NCI-H1436 treated with DMSO at 0.1 percent for 48 hours (cell line): ENCODE data around the gene ALG1.
"Not testable (repeated sequence)": the region's sequence is repeated elsewhere in the genome, so short reads cannot be mapped to it uniquely, and the experiment has no call there.

ENCODE experiments used
- DNase-seq: peaks from one replicate; lab custom pipeline; 2025; lab: John Stamatoyannopoulos, UW

The ALG1 gene

GRCh38 chr16:5045499-5046115 lies 26.0 kb upstream of the ALG1 start:
- DNase-seq, result no peak

DNA sequence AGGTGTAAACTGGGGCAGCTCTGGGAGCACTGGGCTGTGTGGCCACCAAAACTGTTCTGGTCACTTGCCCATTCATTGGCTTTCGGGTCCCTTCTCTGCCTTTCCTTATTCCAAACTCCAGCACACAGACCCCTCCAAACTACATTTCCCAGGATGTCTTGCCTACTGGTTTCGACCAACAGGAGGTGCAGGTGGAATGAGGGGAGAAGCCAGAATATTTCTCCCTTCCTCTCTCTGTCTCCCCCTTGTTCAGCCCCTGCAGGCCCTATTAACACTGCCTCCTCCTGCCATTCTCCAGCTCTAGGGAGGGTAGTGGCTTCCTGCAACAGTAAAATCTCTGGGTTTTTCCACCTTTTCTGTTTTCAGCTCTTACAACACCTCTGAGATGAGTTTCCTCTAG lies 24.7 kb upstream of the ALG1 start:
- no peak for DNase-seq

- DNase-seq, result no peak
Observed at GRCh38 chr16:5054876-5055865, 16.5 kb upstream of the ALG1 start.

GRCh38 chr16:5056352-5056751 lies 15.3 kb upstream of the ALG1 start:
- DNase-seq, result no peak

DNA sequence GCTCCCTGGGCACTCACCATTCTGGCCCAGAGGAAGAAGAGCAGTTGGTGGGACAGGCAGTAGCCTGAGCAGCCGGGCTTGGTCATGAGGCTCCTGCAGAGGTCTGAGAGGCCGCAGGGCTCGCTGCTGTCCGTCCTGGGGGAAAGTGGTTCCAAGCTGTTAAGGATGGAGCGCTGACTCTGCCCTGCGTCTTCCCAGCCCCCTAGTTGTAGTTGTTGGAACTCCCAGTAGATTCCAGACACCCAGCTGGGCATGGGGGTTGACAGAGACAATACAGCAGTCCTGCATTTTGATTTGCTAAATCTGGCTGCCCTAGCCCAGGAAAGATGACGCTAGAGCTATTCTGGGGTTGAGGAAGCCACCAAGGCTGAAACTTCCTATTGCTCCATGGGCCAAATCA lies 13.2 kb upstream of the ALG1 start:
- DNase-seq, result no peak

- no peak for DNase-seq
Observed at GRCh38 chr16:5059386-5060072, 12.1 kb upstream of the ALG1 start.

- no peak for DNase-seq
Observed at GRCh38 chr16:5060073-5060641, 11.5 kb upstream of the ALG1 start.

DNA sequence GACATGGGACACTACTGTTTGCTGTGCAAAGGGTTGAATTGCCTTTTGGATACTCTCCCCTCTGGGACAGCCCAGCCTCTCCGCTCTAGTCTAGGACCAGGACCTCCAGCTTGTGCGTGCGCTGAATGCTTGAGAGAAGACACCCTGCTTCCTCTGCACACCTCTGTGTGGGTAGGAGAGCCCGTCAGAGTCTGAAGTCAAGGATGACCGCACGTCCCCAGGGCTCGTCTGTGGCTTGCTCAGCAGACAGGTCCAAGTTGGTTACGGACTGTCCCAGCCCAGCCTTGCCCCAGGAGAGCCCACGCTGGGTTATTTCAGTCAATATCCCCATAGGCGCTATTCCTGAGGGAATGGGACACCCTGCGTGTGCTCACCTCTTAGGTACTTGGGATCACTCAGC lies 9.6 kb upstream of the ALG1 start:
- no peak for DNase-seq

GRCh38 chr16:5062790-5063765 lies 8.6 kb upstream of the ALG1 start:
- DNase-seq, result no peak

DNA sequence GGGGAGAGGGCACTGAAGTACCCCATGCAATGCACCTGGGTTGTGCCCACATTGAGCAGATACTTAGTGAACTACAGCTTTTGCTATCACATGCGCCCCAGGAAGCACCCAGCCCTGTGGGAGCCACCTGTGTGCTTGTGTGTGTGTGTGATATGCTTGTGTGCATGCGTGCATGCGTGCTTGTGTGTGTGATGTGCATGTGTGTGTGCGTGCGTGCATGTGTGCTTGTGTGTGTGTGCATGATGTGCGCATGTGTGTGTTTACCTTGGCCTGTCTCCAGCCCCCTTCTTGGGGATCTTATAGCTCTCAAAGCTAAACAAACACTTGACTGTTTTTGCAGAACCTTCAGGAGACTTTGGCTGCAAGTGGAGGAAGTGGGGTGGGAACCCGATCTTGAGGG lies 6.7 kb upstream of the ALG1 start:
- DNase-seq, result peak; percentile 17

DNA sequence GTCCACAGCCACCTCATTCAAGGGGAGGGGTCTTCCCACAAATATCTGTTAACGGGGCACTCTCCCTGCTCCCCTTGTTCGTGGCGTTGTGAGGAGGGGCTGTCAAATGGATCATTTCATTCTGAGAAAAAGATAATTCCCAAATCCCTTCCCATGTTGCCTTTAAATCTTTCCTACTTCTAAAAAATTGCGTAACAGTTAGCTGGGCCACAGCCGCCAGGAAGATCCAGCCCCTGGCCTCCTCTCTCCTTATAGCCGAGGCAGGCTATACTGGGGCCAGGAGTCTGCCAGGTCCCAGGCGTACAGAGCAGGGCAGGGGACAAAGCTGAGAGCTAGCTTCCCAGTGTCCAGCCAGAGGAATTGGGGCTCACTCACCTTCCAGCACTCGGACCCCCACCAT lies 6.3 kb upstream of the ALG1 start:
- no peak for DNase-seq

GRCh38 chr16:5065813-5066212 lies 5.8 kb upstream of the ALG1 start, which contains the start of gene C16orf89:
C16orf89 (minus strand) TSS chr16:5065956; CDS start chr16:5065908, 48 bp downstream.
- no peak for DNase-seq

GRCh38 chr16:5066511-5066910 lies 5.1 kb upstream of the ALG1 start:
- DNase-seq, result no peak

- DNase-seq, result no peak
Observed at GRCh38 chr16:5069048-5069447, 2.6 kb upstream of the ALG1 start.

DNA sequence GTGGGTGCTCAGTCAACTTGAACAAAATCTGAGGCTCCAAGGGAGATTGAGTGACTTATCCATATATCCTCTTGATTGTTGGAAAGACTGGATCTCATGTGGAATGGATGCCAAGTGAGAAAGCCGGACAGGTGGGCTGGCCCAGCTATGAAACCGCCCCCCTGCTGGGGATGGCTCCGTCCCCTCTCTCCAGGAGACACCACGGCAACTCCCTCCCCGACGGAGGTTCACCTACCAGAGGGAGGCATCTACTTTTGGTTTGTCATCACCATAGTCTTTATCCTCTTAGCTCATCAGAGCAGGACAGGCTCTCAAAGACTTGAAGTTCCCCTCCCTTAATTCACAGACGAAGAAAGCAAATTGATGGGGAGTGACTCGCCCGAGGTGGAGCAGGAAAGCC lies 1.8 kb upstream of the ALG1 start:
- DNase-seq, result no peak

DNA sequence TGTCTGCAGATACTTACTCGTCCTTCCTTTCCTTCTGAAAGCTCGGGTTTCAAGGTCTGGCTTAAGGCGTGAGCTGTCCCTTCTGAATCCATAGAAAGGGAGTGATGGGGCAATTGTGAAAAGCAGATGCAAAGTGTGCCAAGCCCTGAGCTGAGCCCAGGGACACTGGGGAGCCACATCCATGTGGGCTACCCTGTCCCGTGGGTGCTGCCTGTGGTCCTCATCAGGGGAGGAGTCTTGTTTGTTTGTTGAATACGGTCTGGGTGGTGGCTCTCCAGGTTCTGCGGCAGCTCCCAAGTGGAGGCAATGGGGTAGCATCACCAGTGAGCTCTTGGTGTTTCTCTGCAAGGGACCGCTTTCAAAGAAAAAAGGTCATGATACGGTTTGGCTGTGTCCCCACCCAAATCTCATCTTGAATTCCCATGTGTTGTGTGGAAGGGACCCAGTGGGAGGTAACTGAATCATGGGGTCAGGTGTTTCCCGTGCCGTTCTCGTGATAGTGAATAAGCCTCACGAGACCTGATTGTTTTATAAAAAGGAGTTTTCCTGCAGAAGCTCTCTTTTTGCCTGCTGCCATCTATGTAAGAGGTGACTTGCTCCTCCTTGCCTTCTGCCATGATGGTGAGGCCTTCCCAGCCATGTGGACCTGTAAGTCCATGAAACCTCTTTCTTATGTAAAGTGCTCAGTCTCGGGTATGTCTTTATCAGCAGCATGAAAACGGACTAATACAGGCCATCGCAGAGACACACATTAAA lies 1.0 kb upstream of the ALG1 start:
- DNase-seq, result no peak

DNA sequence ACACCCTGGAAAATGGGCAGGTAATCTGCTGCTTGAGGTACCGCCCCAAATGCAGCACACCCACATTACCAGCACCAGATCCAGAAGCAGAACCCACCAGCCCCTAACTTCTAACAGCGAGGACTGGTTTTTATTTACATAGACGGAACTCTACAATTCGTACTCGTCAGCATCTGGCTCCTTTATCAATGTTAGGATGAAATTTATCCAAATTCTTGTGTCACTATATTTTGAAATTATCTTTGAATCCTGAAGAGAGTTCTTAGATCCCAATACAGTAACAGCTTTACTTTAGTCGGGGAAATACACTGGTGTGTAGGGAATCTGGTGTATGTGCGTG lies 332 bp upstream of the ALG1 start:
- DNase-seq, result no peak

GRCh38 chr16:5072334-5073278 lies 963 bp downstream of the ALG1 start:
- DNase-seq, result no peak

GRCh38 chr16:5073279-5073629 lies 1.6 kb downstream of the ALG1 start:
- no peak for DNase-seq

DNA sequence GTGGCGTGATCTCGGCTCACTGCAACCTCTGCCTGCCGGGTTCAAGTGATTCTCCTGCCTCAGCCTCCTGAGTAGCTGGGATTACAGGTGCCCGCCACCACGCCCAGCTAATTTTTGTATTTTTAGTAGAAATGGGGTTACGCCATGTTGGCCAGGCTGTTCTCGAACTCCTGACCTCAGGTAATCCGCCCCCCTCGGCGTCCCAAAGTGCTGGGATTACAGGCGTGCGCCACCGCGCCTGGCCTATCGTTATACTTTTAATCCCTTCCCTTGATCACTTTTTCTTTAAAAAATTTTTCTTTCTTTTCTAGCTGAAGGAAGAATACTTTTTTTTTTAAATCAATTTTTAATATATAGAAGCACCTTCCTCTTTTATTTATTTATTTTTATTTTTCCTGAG lies 2.1 kb downstream of the ALG1 start:
- DNase-seq, result not testable (repeated sequence)
